ENCODE measurements around the gene DUSP19.

DNA sequence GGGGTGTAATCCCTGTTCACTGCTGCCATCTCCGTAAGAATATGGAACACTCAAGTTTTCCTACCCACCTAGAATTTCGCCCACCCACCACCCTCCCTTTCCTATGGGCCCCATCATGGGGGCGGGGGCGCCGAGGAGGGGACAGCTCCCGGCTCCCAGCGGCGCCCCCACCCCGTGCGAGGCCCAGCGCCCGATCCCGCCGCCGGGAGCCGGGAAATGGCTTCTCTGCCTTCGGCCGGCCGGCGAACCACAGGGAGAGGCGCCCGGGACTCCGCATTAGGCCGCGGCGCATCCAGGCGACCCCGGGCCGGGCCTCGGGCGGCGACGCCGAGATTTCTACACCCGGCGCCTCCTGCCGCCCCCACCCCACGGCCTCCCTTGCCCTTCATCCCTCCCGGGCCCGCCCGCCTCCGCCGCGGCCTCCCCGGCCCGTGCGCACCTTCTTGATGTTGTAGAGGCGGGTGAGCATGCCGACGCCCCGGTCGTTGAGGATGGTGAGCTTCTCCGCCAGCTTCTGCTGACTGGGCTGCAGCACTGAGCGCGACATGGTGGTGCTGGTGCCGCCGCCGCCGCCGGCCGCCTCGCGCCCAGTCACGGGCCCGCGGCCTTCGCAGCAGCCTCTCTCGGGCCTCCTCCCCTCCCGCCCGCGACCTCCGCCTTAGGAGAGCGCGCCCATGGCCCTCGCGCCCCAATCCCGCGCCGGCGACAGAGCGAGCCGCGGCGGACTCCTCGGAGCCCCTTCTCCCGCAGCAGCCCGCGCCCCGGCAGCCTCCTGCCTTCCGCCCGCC lies 40.8 kb upstream of the DUSP19 start:
- TF ChIP-seq, protein P1, sequence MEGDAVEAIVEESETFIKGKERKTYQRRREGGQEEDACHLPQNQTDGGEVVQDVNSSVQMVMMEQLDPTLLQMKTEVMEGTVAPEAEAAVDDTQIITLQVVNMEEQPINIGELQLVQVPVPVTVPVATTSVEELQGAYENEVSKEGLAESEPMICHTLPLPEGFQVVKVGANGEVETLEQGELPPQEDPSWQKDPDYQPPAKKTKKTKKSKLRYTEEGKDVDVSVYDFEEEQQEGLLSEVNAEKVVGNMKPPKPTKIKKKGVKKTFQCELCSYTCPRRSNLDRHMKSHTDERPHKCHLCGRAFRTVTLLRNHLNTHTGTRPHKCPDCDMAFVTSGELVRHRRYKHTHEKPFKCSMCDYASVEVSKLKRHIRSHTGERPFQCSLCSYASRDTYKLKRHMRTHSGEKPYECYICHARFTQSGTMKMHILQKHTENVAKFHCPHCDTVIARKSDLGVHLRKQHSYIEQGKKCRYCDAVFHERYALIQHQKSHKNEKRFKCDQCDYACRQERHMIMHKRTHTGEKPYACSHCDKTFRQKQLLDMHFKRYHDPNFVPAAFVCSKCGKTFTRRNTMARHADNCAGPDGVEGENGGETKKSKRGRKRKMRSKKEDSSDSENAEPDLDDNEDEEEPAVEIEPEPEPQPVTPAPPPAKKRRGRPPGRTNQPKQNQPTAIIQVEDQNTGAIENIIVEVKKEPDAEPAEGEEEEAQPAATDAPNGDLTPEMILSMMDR (IDR thresholded peaks at IDR 0.05): no peak
- TF ChIP-seq POLR2A (IDR thresholded peaks at IDR 0.05) (no peak), POLR2AphosphoS5 (IDR thresholded peaks at IDR 0.05) (no peak), EP300 (IDR thresholded peaks at IDR 0.05) (no peak)
